Activated naive CD4-positive, alpha-beta T cell treated with anti-CD3 and anti-CD28 coated beads, Interleukin-2, amount 50 U/mL, for 24 hours (primary cell): ENCODE measurements around the gene DKK3.
"Not testable (repeated sequence)": the region's sequence is repeated elsewhere in the genome, so short reads cannot be mapped to it uniquely, and the experiment has no call there.

ENCODE experiments used
- H3K27ac Mint-ChIP-seq: one replicate; pipeline ENCODE4 v1.8.0; 2021; ENCODE audit warnings: mild to moderate bottlenecking, mixed read lengths
- H3K27me3 Mint-ChIP-seq: one replicate; pipeline ENCODE4 v1.8.0; 2021; ENCODE audit warnings: mixed read lengths
- H3K36me3 Mint-ChIP-seq: one replicate; pipeline ENCODE4 v1.8.0; 2021; ENCODE audit warnings: mixed read lengths
- H3K4me1 Mint-ChIP-seq: one replicate; pipeline ENCODE4 v1.8.0; 2021; ENCODE audit warnings: mixed read lengths
- H3K4me3 Mint-ChIP-seq: one replicate; pipeline ENCODE4 v1.8.0; 2021; ENCODE audit warnings: mild to moderate bottlenecking, mixed read lengths
- H3K9me3 Mint-ChIP-seq: one replicate; pipeline ENCODE4 v1.8.0; 2021; ENCODE audit warnings: mixed read lengths

The DKK3 gene

GRCh38 chr11:12043221-12043620 is 34.8 kb upstream of the DKK3 start:
- Mint-ChIP-seq H3K4me1 (peaks cover 3% of the 10 kb centered on the region), H3K36me3 (no peaks in the 10 kb centered on the region), H3K27ac (no peak overlapping the region), H3K27me3 (no peaks in the 10 kb centered on the region), H3K9me3 (no peaks in the 10 kb centered on the region), H3K4me3 (no peak overlapping the region)

- Mint-ChIP-seq H3K36me3 (no peaks in the 10 kb centered on the region), H3K27ac (no peak overlapping the region), H3K4me3 (no peak overlapping the region), H3K4me1 (no peaks in the 10 kb centered on the region), H3K9me3 (no peaks in the 10 kb centered on the region), H3K27me3 (no peaks in the 10 kb centered on the region)
These were observed 33.8 kb upstream of the DKK3 start for GRCh38 chr11:12042215-12042676.

DNA sequence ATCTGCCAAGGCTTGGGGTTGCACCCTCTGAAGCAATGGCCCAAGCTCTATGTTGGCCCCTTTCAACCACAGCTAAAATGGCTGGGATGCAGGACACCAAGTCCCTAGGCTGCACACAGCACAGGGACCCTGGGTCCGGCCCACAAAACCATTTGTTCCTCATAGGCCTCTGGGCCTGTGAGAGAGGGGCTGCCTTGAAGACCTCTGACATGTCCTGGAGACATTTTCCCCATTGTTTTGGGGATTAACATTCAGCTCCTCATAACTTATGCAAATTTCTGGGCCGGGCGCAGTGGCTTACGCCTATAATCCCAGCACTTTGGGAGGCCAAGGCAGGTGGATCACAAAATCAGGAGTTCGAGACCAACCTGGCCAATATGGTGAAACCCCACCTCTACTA is 32.3 kb upstream of the DKK3 start:
- not testable (repeated sequence) for H3K4me3 Mint-ChIP-seq, H3K27ac Mint-ChIP-seq, H3K9me3 Mint-ChIP-seq, H3K4me1 Mint-ChIP-seq, H3K36me3 Mint-ChIP-seq, H3K27me3 Mint-ChIP-seq

- H3K27me3 Mint-ChIP-seq: no peaks in the 10 kb centered on the region
- no peaks in the 10 kb centered on the region for H3K9me3 Mint-ChIP-seq
- H3K36me3 Mint-ChIP-seq: no peaks in the 10 kb centered on the region
- no peak overlapping the region for H3K4me3 Mint-ChIP-seq
- H3K27ac Mint-ChIP-seq: no peak overlapping the region
- H3K4me1 Mint-ChIP-seq: no peaks in the 10 kb centered on the region
These were observed 24.5 kb upstream of the DKK3 start for GRCh38 chr11:12032968-12033367.

DNA sequence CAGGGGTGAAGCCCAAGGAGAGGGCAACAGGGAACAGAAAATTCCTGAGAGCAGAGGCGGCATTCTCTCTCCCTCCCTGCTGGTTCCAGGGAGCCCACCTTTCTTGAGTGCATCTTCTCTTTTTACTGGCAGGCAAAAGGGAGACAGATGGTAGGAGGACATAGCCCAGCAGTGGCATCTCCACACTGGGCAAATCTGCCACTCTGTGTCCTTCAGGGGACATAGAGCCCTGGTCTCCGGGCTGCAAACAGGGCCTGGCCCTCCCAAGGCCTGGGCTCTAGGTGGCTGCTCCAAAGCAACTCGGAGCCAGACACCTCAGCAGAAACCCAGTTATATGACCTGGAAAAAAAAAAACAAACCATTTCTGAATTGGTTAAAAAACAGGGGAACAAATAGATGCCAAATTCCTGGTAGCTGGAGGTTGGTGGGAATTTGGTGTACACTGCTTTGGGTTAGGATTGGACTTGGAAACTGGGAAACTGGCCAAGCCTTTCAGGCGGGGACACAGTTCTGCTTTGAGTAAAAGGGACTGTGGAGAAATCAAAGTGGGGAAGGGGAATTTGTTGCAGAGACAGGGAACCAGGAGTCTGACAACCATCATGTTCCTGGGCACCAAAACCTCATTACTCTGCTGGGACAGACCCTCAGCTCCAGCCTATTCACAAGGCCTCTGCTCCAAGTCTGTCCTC is 23.6 kb upstream of the DKK3 start:
- Mint-ChIP-seq H3K4me3 (no peak overlapping the region), H3K27me3 (peaks cover 2% of the 10 kb centered on the region), H3K27ac (no peak overlapping the region), H3K9me3 (no peaks in the 10 kb centered on the region), H3K36me3 (no peaks in the 10 kb centered on the region), H3K4me1 (no peaks in the 10 kb centered on the region)

DNA sequence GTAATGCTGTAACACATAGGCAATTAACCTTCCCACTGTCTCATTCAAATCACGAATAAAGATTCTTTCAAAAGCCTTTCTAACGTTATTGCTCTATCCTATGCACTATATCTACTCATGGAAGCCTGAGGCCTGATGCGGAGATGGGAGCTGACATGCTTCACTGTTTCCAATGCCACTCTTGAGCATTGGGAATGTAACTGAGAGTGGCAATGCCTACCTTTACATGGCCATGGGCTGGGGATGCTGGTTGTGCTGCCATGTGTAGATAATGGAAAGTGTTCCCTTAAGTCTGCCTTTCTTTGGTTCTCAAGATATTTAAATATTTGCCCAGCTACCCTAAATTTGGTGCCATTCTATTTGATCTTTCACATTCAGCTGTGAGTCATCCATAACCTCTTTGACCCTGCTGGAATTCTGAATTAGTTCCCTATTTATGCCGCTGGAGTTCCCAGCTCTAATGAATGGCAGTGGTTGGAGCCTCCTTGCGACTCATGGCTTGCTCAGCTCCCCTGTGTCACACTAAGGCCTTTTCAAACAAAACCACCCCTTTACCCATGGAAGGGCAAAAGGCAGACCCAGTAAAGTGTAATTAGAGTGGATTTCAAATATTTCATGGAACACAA is 21.4 kb upstream of the DKK3 start:
- Mint-ChIP-seq H3K4me3 (no peak overlapping the region), H3K9me3 (no peaks in the 10 kb centered on the region), H3K4me1 (no peaks in the 10 kb centered on the region), H3K36me3 (no peaks in the 10 kb centered on the region), H3K27ac (no peak overlapping the region), H3K27me3 (peaks cover 2% of the 10 kb centered on the region)

DNA sequence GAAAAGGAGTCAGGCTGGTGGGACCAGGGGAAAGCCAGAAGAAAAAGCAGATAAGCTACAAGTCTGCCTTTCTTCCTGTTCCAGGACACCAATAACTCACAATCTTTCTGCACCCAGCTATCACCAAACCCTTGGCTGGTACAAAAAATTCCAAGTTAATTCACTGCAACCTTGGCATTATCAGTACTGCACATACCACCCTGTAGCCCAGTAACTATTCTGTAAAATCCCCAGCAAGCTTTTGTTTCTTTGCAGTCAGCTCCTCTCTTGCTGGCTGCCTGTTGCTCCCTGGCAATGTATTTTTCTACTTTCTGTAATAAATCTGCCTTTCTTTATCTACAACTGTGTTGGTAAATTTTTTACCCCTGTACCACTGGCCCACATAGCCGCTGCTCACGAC is 20.7 kb upstream of the DKK3 start:
- H3K27ac Mint-ChIP-seq: no peak overlapping the region
- no peak overlapping the region for H3K4me3 Mint-ChIP-seq
- H3K9me3 Mint-ChIP-seq: peaks cover 6% of the 10 kb centered on the region
- no peaks in the 10 kb centered on the region for H3K36me3 Mint-ChIP-seq
- no peaks in the 10 kb centered on the region for H3K4me1 Mint-ChIP-seq
- peaks cover 2% of the 10 kb centered on the region for H3K27me3 Mint-ChIP-seq

DNA sequence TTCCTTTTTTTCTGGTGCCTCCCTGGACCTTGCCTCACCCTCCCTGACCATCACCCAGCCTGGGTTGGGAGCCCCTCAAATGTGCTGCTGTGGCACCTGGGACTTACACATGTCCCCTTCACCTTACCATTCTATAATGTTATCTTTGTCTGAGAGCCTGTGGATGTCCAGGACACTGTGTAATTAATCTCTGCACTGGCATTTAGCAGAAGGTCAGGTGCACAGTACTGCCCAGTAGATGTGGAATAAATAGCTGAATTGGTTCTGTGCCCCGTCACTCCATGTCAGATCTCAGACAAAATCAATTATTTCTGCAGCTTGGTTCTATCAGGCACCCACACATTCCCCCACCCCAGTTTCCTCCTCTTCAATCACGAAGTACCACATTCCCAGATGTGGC is 19.9 kb upstream of the DKK3 start:
- Mint-ChIP-seq H3K4me1 (no peaks in the 10 kb centered on the region), H3K4me3 (no peak overlapping the region), H3K27me3 (peaks cover 2% of the 10 kb centered on the region), H3K36me3 (no peaks in the 10 kb centered on the region), H3K27ac (no peak overlapping the region), H3K9me3 (peaks cover 6% of the 10 kb centered on the region)

DNA sequence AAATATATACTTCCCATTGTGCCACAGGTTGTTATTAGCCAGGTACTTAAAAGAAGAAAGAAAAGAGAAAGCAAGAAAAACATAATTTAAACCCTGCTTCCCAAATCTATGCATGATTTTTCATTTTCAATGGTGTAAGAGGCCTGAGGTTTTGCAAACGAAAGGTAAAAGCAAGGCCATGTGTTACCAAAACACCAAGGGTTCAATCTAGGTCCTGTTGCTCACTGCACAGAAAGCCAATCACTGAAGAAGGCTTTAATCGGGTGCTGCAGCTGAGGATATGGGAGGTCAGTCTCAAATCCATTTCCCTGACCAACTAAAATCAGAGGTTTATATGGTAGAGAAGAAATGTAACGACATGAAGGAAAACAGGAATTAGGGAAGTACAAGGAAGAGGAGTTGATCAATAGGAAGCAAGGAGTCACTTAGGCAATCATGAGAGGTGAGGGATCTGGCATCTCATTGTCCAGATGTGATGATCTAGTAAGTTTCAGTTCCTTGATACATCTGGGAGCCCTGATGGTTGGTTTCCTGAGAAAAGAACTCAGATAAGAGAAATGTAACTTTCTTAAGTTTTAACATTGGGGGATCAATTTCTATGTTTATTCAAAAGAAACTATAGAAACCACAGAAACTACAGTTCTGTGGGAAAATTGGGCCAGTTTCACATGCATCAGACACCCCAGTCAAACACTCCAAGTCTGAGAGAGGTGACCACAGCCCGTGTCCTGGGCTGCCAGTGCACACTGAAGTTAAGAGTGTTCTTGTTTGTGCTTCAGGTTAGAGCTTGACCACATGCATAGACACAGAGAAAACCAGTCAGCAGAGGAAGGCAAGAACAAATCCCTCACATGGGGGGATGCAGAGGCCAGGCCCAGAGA is 18.1 kb upstream of the DKK3 start:
- no peaks in the 10 kb centered on the region for H3K4me1 Mint-ChIP-seq
- peaks cover 9% of the 10 kb centered on the region for H3K27me3 Mint-ChIP-seq
- H3K36me3 Mint-ChIP-seq: no peaks in the 10 kb centered on the region
- no peak overlapping the region for H3K4me3 Mint-ChIP-seq
- no peak overlapping the region for H3K27ac Mint-ChIP-seq
- peaks cover 6% of the 10 kb centered on the region for H3K9me3 Mint-ChIP-seq

GRCh38 chr11:12024254-12024926 is 16.0 kb upstream of the DKK3 start:
- Mint-ChIP-seq H3K36me3 (no peaks in the 10 kb centered on the region), H3K4me3 (no peak overlapping the region), H3K9me3 (peaks cover 6% of the 10 kb centered on the region), H3K4me1 (no peaks in the 10 kb centered on the region), H3K27me3 (peaks cover 9% of the 10 kb centered on the region), H3K27ac (no peak overlapping the region)

- H3K4me3 Mint-ChIP-seq: no peak overlapping the region
- no peaks in the 10 kb centered on the region for H3K4me1 Mint-ChIP-seq
- no peaks in the 10 kb centered on the region for H3K36me3 Mint-ChIP-seq
- H3K9me3 Mint-ChIP-seq: peaks cover 6% of the 10 kb centered on the region
- peaks cover 9% of the 10 kb centered on the region for H3K27me3 Mint-ChIP-seq
- no peak overlapping the region for H3K27ac Mint-ChIP-seq
These were observed 14.6 kb upstream of the DKK3 start for GRCh38 chr11:12023015-12023414.

- peaks cover 7% of the 10 kb centered on the region for H3K27me3 Mint-ChIP-seq
- H3K27ac Mint-ChIP-seq: no peak overlapping the region
- H3K4me3 Mint-ChIP-seq: no peak overlapping the region
- no peaks in the 10 kb centered on the region for H3K36me3 Mint-ChIP-seq
- peaks cover 6% of the 10 kb centered on the region for H3K9me3 Mint-ChIP-seq
- no peaks in the 10 kb centered on the region for H3K4me1 Mint-ChIP-seq
These were observed 12.1 kb upstream of the DKK3 start for GRCh38 chr11:12020546-12020945.

GRCh38 chr11:12019866-12020416 is 11.5 kb upstream of the DKK3 start:
- no peak overlapping the region for H3K27ac Mint-ChIP-seq
- H3K27me3 Mint-ChIP-seq: peaks cover 7% of the 10 kb centered on the region
- peaks cover 6% of the 10 kb centered on the region for H3K9me3 Mint-ChIP-seq
- no peak overlapping the region for H3K4me3 Mint-ChIP-seq
- no peaks in the 10 kb centered on the region for H3K4me1 Mint-ChIP-seq
- no peaks in the 10 kb centered on the region for H3K36me3 Mint-ChIP-seq

GRCh38 chr11:12019337-12019736 is 10.9 kb upstream of the DKK3 start:
- no peaks in the 10 kb centered on the region for H3K36me3 Mint-ChIP-seq
- H3K9me3 Mint-ChIP-seq: peaks cover 2% of the 10 kb centered on the region
- no peak overlapping the region for H3K27ac Mint-ChIP-seq
- no peaks in the 10 kb centered on the region for H3K4me1 Mint-ChIP-seq
- peaks cover 7% of the 10 kb centered on the region for H3K27me3 Mint-ChIP-seq
- H3K4me3 Mint-ChIP-seq: no peak overlapping the region

DNA sequence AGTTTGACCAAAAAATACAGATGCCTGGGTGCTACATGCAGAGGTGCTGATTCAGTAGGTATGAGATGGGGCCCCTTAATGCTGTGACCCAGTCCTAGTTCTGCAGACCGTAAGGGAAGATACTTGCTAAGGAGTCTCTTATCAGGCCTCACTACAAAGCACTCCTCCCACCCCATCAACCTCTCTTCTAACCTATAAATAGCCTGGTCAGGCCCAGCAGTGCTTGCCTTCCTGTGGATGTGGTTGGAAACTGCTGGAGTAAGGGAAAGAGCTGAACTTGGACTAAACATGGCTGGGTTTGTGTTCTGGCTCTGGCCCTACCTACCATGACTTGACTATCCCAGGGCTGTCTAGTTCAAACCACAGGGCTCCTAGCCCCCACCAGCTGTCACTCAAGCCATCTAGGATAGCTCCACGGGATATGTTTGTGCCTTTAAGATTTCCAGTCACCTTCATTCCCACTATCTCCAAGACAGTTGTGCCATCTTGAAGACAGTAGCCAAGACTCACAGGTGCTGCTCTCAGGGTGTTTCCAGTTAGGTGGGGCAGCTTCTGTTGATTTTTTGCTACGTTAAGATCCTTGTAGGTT is 9.5 kb upstream of the DKK3 start:
- Mint-ChIP-seq H3K27me3 (peaks cover 13% of the 10 kb centered on the region), H3K36me3 (no peaks in the 10 kb centered on the region), H3K9me3 (no peaks in the 10 kb centered on the region), H3K27ac (no peak overlapping the region), H3K4me1 (no peaks in the 10 kb centered on the region), H3K4me3 (no peak overlapping the region)
